Measurements from ENCODE around the gene TSPO2. TPM values are rescaled to one million over a fixed set of nuclear protein-coding genes. Genes with fewer than 3 reads are reported as not detected.

Gene TSPO2
- total and polyA plus RNA-seq, 9 of the 15 experiments (the other 6 are each of a cell fraction or from before 2014, with no cell fraction given): not detected

DNA sequence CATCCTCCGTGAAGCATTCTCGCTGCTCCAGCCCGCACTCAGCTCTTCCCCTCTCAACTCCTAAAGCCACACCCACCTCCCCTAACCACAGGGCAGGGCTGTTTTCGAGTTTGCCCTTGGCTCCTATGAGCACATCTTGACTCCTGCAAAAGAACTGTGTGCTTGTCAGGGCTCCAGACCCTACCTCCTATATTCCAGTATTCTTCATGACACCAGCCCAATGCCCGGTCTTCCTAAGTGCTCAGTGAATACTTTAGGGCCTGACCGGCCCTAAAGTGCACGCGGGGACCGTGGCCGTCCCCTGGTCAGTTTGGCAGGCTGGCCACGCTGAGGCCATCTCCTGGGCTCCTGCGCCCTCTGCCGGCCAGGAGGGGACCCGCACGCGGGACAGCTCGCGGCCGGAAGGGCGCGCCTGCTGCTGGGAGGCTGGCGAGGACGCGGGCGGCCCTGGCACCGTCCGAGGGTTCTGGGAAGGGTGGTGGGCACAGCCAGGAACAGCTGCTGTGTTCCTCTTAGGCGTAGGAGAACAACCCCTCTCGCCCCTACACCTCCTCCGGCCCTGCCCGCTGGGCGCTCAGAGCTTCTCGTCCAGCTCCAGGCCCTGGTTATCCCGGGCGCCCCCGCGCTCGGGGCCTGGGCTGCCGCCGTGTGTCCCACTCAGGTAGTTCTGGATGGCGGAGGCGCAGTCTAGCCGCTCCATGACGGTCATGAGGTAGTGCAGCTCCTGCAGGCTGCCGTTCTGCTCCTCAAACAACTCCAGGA, 14.3 kb upstream of the TSPO2 start (continued):
- TF ChIP-seq DNMT1 (IDR thresholded peaks at IDR 0.05): no peak
- TF ChIP-seq HDAC3 (IDR thresholded peaks at IDR 0.05; ENCODE audit: borderline replicate concordance, partially characterized antibody): no peak
- TF ChIP-seq HNRNPK (IDR thresholded peaks at IDR 0.05; ENCODE audit: low read depth, low read length, poor library complexity, severe bottlenecking): no peak
- no peak for TF ChIP-seq ZNF311 (CRISPR knock-in tag; IDR thresholded peaks at IDR 0.05)
- 0 out of 2 replicates have a peak, but pooled peaks have one; percentile 18 for TF ChIP-seq BCOR (IDR thresholded peaks at IDR 0.05)
- TF ChIP-seq, protein P1, sequence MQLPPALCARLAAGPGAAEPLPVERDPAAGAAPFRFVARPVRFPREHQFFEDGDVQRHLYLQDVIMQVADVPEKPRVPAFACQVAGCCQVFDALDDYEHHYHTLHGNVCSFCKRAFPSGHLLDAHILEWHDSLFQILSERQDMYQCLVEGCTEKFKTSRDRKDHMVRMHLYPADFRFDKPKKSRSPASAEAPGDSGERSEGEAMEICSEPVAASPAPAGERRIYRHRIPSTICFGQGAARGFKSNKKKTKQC (CRISPR knock-in tag; IDR thresholded peaks at IDR 0.05): peak; percentile 81
- no peak for TF ChIP-seq JUNB (CRISPR knock-in tag; conservative IDR thresholded peaks at IDR 0.05)
- TF ChIP-seq MIER1 (IDR thresholded peaks at IDR 0.05; ENCODE audit: low read depth): no peak
- TF ChIP-seq, protein P2, sequence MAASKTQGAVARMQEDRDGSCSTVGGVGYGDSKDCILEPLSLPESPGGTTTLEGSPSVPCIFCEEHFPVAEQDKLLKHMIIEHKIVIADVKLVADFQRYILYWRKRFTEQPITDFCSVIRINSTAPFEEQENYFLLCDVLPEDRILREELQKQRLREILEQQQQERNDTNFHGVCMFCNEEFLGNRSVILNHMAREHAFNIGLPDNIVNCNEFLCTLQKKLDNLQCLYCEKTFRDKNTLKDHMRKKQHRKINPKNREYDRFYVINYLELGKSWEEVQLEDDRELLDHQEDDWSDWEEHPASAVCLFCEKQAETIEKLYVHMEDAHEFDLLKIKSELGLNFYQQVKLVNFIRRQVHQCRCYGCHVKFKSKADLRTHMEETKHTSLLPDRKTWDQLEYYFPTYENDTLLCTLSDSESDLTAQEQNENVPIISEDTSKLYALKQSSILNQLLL (CRISPR knock-in tag; IDR thresholded peaks at IDR 0.05; ENCODE audit: borderline replicate concordance): no peak
- TF ChIP-seq RB1 (IDR thresholded peaks at IDR 0.05; ENCODE audit: low read depth): peak; percentile 97
- TF ChIP-seq HMGN3 (IDR thresholded peaks at IDR 0.05; ENCODE audit: borderline replicate concordance, extremely low read depth, insufficient read length, low read depth, low read length): no peak
- TF ChIP-seq, protein P3, sequence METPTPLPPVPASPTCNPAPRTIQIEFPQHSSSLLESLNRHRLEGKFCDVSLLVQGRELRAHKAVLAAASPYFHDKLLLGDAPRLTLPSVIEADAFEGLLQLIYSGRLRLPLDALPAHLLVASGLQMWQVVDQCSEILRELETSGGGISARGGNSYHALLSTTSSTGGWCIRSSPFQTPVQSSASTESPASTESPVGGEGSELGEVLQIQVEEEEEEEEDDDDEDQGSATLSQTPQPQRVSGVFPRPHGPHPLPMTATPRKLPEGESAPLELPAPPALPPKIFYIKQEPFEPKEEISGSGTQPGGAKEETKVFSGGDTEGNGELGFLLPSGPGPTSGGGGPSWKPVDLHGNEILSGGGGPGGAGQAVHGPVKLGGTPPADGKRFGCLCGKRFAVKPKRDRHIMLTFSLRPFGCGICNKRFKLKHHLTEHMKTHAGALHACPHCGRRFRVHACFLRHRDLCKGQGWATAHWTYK (CRISPR knock-in tag; IDR thresholded peaks at IDR 0.05): 0 out of 2 replicates have a peak, but pooled peaks have one; percentile 60
- no peak for TF ChIP-seq CHD4 (IDR thresholded peaks at IDR 0.05; ENCODE audit: insufficient read depth, insufficient replicate concordance, low read depth, low read length, poor library complexity, severe bottlenecking)
- TF ChIP-seq, protein P4, sequence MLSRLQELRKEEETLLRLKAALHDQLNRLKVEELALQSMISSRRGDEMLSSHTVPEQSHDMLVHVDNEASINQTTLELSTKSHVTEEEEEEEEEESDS (CRISPR knock-in tag; IDR thresholded peaks at IDR 0.05): no peak

Measured in K562 (cell line).